Endothelial cell (in vitro differentiated cells): ENCODE measurements around the gene ATP9A. TPM values are rescaled to one million over a fixed set of nuclear protein-coding genes. Genes with fewer than 3 reads are reported as not detected.

Experiments
- DNase-seq: peaks from one replicate; pipeline ENCODE4 v3.0.0; 2021; ENCODE audit warnings: low spot score
- H3K27ac Mint-ChIP-seq: one replicate; pipeline ENCODE4 v1.8.0; 2021; ENCODE audit warnings: mixed read lengths, inconsistent platforms; ENCODE audit not compliant: unreplicated experiment
- H3K27me3 Mint-ChIP-seq: one replicate; pipeline ENCODE4 v1.8.0; 2021; ENCODE audit warnings: mild to moderate bottlenecking, moderate library complexity, mixed read lengths, inconsistent platforms; ENCODE audit not compliant: unreplicated experiment
- H3K36me3 Mint-ChIP-seq: one replicate; pipeline ENCODE4 v1.8.0; 2021; ENCODE audit warnings: mild to moderate bottlenecking, low read depth, mixed read lengths, inconsistent platforms; ENCODE audit not compliant: unreplicated experiment
- H3K4me1 Mint-ChIP-seq: one replicate; pipeline ENCODE4 v1.8.0; 2021; ENCODE audit warnings: mild to moderate bottlenecking, mixed read lengths, inconsistent platforms; ENCODE audit not compliant: unreplicated experiment
- H3K4me3 Mint-ChIP-seq: one replicate; pipeline ENCODE4 v1.8.0; 2021; ENCODE audit warnings: mild to moderate bottlenecking, mixed read lengths, inconsistent platforms; ENCODE audit not compliant: unreplicated experiment
- H3K9me3 Mint-ChIP-seq: one replicate; pipeline ENCODE4 v1.8.0; 2021; ENCODE audit warnings: mixed read lengths, inconsistent platforms; ENCODE audit not compliant: unreplicated experiment
- total RNA-seq: library from RNA; stranded (reverse); fragmentation: NEBNext Ultra II Directional; extraction: Animal tissue kit (Norgen Biotek cat#: 25700); gene quantifications from one replicate; pipeline ENCODE4 v1.2.1, GENCODE V29; 2021; ENCODE audit not compliant: unreplicated experiment
- TF ChIP-seq, protein P1 (sequence below): fragments of 200-600 bp; sonication (generic); IDR thresholded peaks from one replicate; pipeline ENCODE4 v1.5.0; 2021; ENCODE audit warnings: antibody characterized with exemption; ENCODE audit not compliant: unreplicated experiment

ATP9A gene
- total RNA-seq, 1 donor from 2014 or later = 30.6 TPM

GRCh38 chr20:51623255-51623654 is 144.9 kb downstream of the ATP9A start:
- no peak for DNase-seq
- no peaks in the 10 kb centered on the region for H3K36me3 Mint-ChIP-seq
- no peaks in the 10 kb centered on the region for H3K9me3 Mint-ChIP-seq
- peaks cover 1% of the 10 kb centered on the region for H3K27me3 Mint-ChIP-seq
- no peak overlapping the region for H3K4me3 Mint-ChIP-seq
- H3K4me1 Mint-ChIP-seq = no peaks in the 10 kb centered on the region
- H3K27ac Mint-ChIP-seq = no peak overlapping the region
- TF ChIP-seq, protein P1, sequence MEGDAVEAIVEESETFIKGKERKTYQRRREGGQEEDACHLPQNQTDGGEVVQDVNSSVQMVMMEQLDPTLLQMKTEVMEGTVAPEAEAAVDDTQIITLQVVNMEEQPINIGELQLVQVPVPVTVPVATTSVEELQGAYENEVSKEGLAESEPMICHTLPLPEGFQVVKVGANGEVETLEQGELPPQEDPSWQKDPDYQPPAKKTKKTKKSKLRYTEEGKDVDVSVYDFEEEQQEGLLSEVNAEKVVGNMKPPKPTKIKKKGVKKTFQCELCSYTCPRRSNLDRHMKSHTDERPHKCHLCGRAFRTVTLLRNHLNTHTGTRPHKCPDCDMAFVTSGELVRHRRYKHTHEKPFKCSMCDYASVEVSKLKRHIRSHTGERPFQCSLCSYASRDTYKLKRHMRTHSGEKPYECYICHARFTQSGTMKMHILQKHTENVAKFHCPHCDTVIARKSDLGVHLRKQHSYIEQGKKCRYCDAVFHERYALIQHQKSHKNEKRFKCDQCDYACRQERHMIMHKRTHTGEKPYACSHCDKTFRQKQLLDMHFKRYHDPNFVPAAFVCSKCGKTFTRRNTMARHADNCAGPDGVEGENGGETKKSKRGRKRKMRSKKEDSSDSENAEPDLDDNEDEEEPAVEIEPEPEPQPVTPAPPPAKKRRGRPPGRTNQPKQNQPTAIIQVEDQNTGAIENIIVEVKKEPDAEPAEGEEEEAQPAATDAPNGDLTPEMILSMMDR = no peak

- no peaks in the 10 kb centered on the region for H3K4me1 Mint-ChIP-seq
- H3K27ac Mint-ChIP-seq = no peak overlapping the region
- peaks cover 1% of the 10 kb centered on the region for H3K27me3 Mint-ChIP-seq
- no peaks in the 10 kb centered on the region for H3K9me3 Mint-ChIP-seq
- no peaks in the 10 kb centered on the region for H3K36me3 Mint-ChIP-seq
- TF ChIP-seq, protein P1 = no peak
- DNase-seq = no peak
- no peak overlapping the region for H3K4me3 Mint-ChIP-seq
These were observed 146.0 kb downstream of the ATP9A start for GRCh38 chr20:51622004-51622874.

DNA sequence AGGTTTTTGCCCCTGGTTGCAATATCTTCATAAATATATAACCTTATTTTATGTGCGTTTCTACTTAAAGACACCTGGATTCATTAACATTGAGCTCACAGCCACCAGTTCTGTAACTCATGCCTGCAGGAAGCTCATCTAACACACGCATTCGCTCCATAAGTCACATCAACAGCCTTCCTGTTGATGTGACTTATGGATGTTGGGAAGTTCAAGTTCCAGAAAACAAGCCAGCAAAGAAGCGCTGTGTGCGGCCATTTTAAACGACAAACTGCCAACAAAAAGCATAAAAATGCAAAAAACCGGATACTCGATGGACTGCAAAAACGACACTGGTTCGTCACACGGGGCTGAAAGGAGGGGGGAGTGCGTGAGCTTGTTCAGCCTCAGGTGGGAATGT is 147.8 kb downstream of the ATP9A start:
- no peak overlapping the region for H3K27ac Mint-ChIP-seq
- H3K36me3 Mint-ChIP-seq = no peaks in the 10 kb centered on the region
- H3K9me3 Mint-ChIP-seq = no peaks in the 10 kb centered on the region
- H3K4me1 Mint-ChIP-seq = no peaks in the 10 kb centered on the region
- no peak for DNase-seq
- TF ChIP-seq, protein P1 = no peak
- H3K4me3 Mint-ChIP-seq = no peak overlapping the region
- no peaks in the 10 kb centered on the region for H3K27me3 Mint-ChIP-seq

DNA sequence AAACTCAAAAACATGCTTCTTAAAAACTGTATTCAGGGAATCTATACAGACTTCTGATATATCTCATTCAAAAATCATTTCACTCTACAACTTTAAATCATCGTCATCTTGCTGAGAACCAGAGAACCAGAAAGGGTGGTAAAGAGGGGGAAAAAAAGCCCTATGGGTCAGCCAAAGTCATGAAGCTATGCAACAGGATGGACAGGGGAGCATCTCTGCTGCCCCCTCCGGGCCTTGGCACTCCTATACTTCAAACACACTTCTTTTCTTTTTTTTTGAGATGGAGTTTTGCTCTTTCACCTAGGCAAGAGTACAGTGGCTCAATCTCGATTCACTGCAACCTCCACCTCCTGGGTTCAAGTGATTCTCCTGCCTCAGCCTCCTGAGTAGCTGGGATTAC is 152.1 kb downstream of the ATP9A start:
- Mint-ChIP-seq H3K4me1 (peaks cover 3% of the 10 kb centered on the region), H3K36me3 (no peaks in the 10 kb centered on the region), H3K27ac (no peak overlapping the region), H3K27me3 (no peaks in the 10 kb centered on the region), H3K4me3 (no peak overlapping the region), H3K9me3 (no peaks in the 10 kb centered on the region)
- no peak for DNase-seq
- TF ChIP-seq, protein P1 = no peak

DNA sequence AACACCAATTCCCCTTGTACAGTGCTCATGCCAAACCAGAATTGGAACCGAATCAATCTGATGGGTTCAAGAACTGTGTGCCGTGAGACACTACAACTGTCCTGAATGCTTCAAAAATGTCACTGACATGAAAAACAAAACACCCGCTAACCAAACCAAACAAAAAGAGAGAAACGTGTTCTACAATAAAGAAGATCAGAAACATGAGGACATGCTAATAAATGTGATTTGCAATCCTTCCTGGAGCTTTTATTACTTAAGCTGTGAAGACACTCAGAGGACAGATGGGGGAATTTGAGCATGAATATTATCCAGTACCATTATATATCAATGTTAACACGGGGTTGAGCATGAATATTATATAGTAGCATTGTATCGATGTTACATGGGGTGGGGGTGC is 153.5 kb downstream of the ATP9A start:
- Mint-ChIP-seq H3K27ac (no peak overlapping the region), H3K4me1 (peaks cover 3% of the 10 kb centered on the region), H3K27me3 (no peaks in the 10 kb centered on the region), H3K9me3 (no peaks in the 10 kb centered on the region), H3K4me3 (no peak overlapping the region), H3K36me3 (no peaks in the 10 kb centered on the region)
- DNase-seq = no peak
- TF ChIP-seq, protein P1 = no peak
